ENCODE data around the gene DYNLT4. TPM values are rescaled to one million over a fixed set of nuclear protein-coding genes. Genes with fewer than 3 reads are reported as not detected.

Gene DYNLT4
- total RNA-seq, 3 donors from 2014 or later (not counting 1 experiment from before 2014, with no cell fraction given) = 0.96 to 1.2 TPM; not detected in 1

DNA sequence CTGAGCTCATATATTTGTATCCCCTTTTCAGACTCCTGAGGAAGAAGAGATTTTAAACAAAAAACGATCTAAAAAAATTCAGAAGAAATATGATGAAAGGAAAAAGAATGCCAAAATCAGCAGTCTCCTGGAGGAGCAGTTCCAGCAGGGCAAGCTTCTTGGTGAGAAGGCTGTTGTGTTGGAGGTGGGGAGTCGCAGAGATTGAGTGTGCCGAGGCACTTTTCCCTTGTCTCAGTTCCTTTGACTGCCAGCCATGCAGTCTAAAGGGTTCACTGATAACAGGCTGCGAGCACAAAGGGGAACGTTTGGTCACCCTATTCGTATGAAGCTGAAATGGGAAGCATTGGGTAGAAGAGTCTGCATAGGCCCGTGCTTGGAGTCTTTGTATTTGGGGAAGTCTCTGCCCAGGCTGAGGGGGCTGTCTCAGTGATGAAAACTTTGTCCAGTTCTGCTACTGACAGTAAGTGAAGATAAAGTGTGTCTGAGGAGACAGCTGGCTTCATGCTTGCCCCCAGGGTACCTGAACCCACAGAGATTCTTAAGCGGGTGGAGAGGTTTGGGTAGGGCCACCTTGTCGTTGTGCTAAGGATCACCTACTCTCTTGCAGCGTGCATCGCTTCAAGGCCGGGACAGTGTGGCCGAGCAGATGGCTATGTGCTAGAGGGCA is 29.0 kb downstream of the DYNLT4 start:
- intact Hi-C loops (cut with micrococcal nuclease) = loop anchor here (5.0 kb wide), 2 partner anchors 234 to 909 kb away; partner anchors contain the start of genes GPBP1L1, HECTD3, TMEM69 and UROD
- H3K4me3 Mint-ChIP-seq = no peak overlapping the region
- H3K27ac ChIP-seq (ENCODE audit: low read length) = no peak overlapping the region

DNA sequence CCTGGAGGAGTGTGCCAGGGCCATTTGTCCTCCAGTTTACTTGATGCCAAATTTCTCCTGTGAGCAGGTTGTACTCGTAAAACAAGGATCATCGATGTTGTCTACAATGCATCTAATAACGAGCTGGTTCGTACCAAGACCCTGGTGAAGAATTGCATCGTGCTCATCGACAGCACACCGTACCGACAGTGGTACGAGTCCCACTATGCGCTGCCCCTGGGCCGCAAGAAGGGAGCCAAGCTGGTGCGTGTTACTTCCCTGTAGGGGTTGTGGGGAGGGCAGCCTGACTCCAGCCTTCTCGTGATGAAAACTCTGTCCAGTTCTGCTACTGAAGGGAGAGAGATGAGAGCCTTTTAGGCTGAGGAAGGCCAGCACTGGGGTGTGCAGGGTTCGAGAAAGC is 29.6 kb downstream of the DYNLT4 start:
- WGBS (ENCODE audit: insufficient coverage) = 83% methylated on average over 13 of the region's 14 CpGs
- TF ChIP-seq, protein P1, sequence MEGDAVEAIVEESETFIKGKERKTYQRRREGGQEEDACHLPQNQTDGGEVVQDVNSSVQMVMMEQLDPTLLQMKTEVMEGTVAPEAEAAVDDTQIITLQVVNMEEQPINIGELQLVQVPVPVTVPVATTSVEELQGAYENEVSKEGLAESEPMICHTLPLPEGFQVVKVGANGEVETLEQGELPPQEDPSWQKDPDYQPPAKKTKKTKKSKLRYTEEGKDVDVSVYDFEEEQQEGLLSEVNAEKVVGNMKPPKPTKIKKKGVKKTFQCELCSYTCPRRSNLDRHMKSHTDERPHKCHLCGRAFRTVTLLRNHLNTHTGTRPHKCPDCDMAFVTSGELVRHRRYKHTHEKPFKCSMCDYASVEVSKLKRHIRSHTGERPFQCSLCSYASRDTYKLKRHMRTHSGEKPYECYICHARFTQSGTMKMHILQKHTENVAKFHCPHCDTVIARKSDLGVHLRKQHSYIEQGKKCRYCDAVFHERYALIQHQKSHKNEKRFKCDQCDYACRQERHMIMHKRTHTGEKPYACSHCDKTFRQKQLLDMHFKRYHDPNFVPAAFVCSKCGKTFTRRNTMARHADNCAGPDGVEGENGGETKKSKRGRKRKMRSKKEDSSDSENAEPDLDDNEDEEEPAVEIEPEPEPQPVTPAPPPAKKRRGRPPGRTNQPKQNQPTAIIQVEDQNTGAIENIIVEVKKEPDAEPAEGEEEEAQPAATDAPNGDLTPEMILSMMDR (IDR thresholded peaks at IDR 0.05) = no peak
- Mint-ChIP-seq H3K4me3 (no peak overlapping the region), H3K4me1 (peaks cover 30 to 36% of the 10 kb centered on the region in 2 donors), H3K27me3 (ENCODE audit: low read depth in 2 of 2) (no peaks in the 10 kb centered on the region), H3K9me3 (no peaks in the 10 kb centered on the region), H3K27ac (peak overlapping the region; percentile 92 to 97), H3K36me3 (no peaks in the 10 kb centered on the region)
- no peak overlapping the region for H3K4me3 ChIP-seq (ENCODE audit: low read length)
- H3K27ac ChIP-seq (ENCODE audit: low read length) = no peak overlapping the region
- no peaks in the 10 kb centered on the region for H3K9me3 ChIP-seq (ENCODE audit: control insufficient read depth, insufficient read depth, low read length)
- H3K4me1 ChIP-seq (ENCODE audit: control insufficient read depth, insufficient read depth, low read length) = peaks cover 26% of the 10 kb centered on the region
- no peaks in the 10 kb centered on the region for H3K27me3 ChIP-seq (ENCODE audit: control insufficient read depth, insufficient read depth, low read length)
- peaks cover 32% of the 10 kb centered on the region for H3K36me3 ChIP-seq (ENCODE audit: control insufficient read depth, insufficient read depth, low read length)
- no peak for DNase-seq
- no peak for ATAC-seq
- intact Hi-C loops (cut with micrococcal nuclease) = loop anchor here (5.0 kb wide), 2 partner anchors 235 to 910 kb away; partner anchors contain the start of genes GPBP1L1, HECTD3, TMEM69 and UROD

More for the DNA sequence above, 29.0 kb downstream of the DYNLT4 start:
- Mint-ChIP-seq H3K36me3 (no peaks in the 10 kb centered on the region), H3K4me1 (peaks cover 30 to 36% of the 10 kb centered on the region in 2 donors), H3K27ac (peak overlapping the region; percentile 92 to 97), H3K27me3 (ENCODE audit: low read depth in 2 of 2) (no peaks in the 10 kb centered on the region), H3K9me3 (no peaks in the 10 kb centered on the region)
- Histone ChIP-seq H3K4me3 (ENCODE audit: low read length) (no peak overlapping the region), H3K9me3 (ENCODE audit: control insufficient read depth, insufficient read depth, low read length) (no peaks in the 10 kb centered on the region), H3K36me3 (ENCODE audit: control insufficient read depth, insufficient read depth, low read length) (peaks cover 32% of the 10 kb centered on the region), H3K4me1 (ENCODE audit: control insufficient read depth, insufficient read depth, low read length) (peaks cover 26% of the 10 kb centered on the region), H3K27me3 (ENCODE audit: control insufficient read depth, insufficient read depth, low read length) (no peaks in the 10 kb centered on the region)
- TF ChIP-seq, protein P1 (IDR thresholded peaks at IDR 0.05) = no peak
- DNase-seq (no peak), ATAC-seq (no peak)
- WGBS (ENCODE audit: insufficient coverage) = 77% methylated on average over 13 of the region's 13 CpGs

DNA sequence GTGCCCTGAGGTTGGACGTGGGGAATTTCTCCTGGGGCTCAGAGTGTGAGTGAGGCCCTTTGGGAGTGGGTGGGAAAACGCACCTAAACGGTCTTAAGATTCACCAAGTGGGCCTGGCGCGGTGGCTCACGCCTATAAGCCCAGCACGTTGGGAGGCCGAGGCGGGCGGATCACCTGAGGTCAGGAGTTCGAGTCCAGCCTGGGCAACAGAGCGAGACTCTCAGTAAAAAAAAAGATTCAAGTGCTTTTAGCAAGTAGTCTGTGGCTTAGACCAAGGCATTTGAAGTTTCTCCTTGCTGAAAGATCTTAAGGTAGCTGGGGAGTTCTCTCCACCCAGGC is 30.5 kb downstream of the DYNLT4 start:
- H3K36me3 Mint-ChIP-seq = no peaks in the 10 kb centered on the region
- WGBS (ENCODE audit: insufficient coverage) = 55% methylated on average over 12 of the region's 12 CpGs
- peak overlapping the region; percentile 65 for H3K4me3 ChIP-seq (ENCODE audit: low read length)

More for the DNA sequence above, 30.5 kb downstream of the DYNLT4 start:
- peak overlapping the region; percentile 85 for H3K27ac ChIP-seq (ENCODE audit: low read length)
- TF ChIP-seq, protein P1 (IDR thresholded peaks at IDR 0.05) = no peak
- H3K4me1 ChIP-seq (ENCODE audit: control insufficient read depth, insufficient read depth, low read length) = peaks cover 26% of the 10 kb centered on the region
- no peaks in the 10 kb centered on the region for H3K9me3 ChIP-seq (ENCODE audit: control insufficient read depth, insufficient read depth, low read length)
- Mint-ChIP-seq H3K4me1 (peaks cover 30 to 36% of the 10 kb centered on the region in 2 donors), H3K4me3 (peak overlapping the region; percentile 99), H3K27ac (peak overlapping the region; percentile 92 to 97), H3K27me3 (ENCODE audit: low read depth in 2 of 2) (no peaks in the 10 kb centered on the region), H3K9me3 (no peaks in the 10 kb centered on the region)
- ATAC-seq (no peak), DNase-seq (no peak)
- H3K27me3 ChIP-seq (ENCODE audit: control insufficient read depth, insufficient read depth, low read length) = no peaks in the 10 kb centered on the region
- intact Hi-C loops (cut with micrococcal nuclease) = loop anchor here (5.0 kb wide), 2 partner anchors 236 to 911 kb away; partner anchors contain the start of genes GPBP1L1, HECTD3, TMEM69 and UROD
- peaks cover 32% of the 10 kb centered on the region for H3K36me3 ChIP-seq (ENCODE audit: control insufficient read depth, insufficient read depth, low read length)

All from natural killer cell (primary cell).